ENCODE measurements around the gene ETFA. TPM values are rescaled to one million over a fixed set of nuclear protein-coding genes. Genes with fewer than 3 reads are reported as not detected.

The ETFA gene
- total RNA-seq, 1 donor from 2014 or later: 109 TPM

GRCh38 chr15:76342058-76342381 lies 30.8 kb upstream of the ETFA start:
- no peak for TF ChIP-seq CTCF (conservative IDR thresholded peaks at IDR 0.05)
- Mint-ChIP-seq H3K27me3 (ENCODE audit: low read depth) (peaks cover 89% of the 10 kb centered on the region), H3K4me3 (peak overlapping the region; percentile 76), H3K4me1 (peaks cover 35% of the 10 kb centered on the region), H3K36me3 (ENCODE audit: low read depth) (peaks cover 6% of the 10 kb centered on the region), H3K27ac (ENCODE audit: unreplicated experiment) (no peak overlapping the region), H3K9me3 (no peaks in the 10 kb centered on the region)
- peak; percentile 9 for DNase-seq (ENCODE audit: low read depth, low spot score)

- Mint-ChIP-seq H3K4me3 (peak overlapping the region; percentile 76), H3K36me3 (ENCODE audit: low read depth) (peaks cover 6% of the 10 kb centered on the region), H3K9me3 (no peaks in the 10 kb centered on the region), H3K4me1 (peaks cover 41% of the 10 kb centered on the region), H3K27ac (ENCODE audit: unreplicated experiment) (no peak overlapping the region), H3K27me3 (ENCODE audit: low read depth) (peaks cover 90% of the 10 kb centered on the region)
- no peak for TF ChIP-seq CTCF (conservative IDR thresholded peaks at IDR 0.05)
- peak; percentile 10 for DNase-seq (ENCODE audit: low read depth, low spot score)
These were observed 30.2 kb upstream of the ETFA start for GRCh38 chr15:76341366-76342057.

- H3K27me3 Mint-ChIP-seq (ENCODE audit: low read depth): peaks cover 92% of the 10 kb centered on the region
- peak; percentile 44 for TF ChIP-seq CTCF (conservative IDR thresholded peaks at IDR 0.05)
- peaks cover 42% of the 10 kb centered on the region for H3K4me1 Mint-ChIP-seq
- DNase-seq (ENCODE audit: low read depth, low spot score): peak; percentile 45
- H3K9me3 Mint-ChIP-seq: no peaks in the 10 kb centered on the region
- H3K4me3 Mint-ChIP-seq: peak overlapping the region; percentile 16
- H3K36me3 Mint-ChIP-seq (ENCODE audit: low read depth): peaks cover 6% of the 10 kb centered on the region
- H3K27ac Mint-ChIP-seq (ENCODE audit: unreplicated experiment): no peak overlapping the region
These were observed 29.6 kb upstream of the ETFA start for GRCh38 chr15:76340803-76341365.

GRCh38 chr15:76340198-76340802 lies 29.0 kb upstream of the ETFA start:
- Mint-ChIP-seq H3K36me3 (ENCODE audit: low read depth) (peaks cover 6% of the 10 kb centered on the region), H3K9me3 (no peaks in the 10 kb centered on the region), H3K27ac (ENCODE audit: unreplicated experiment) (no peak overlapping the region), H3K27me3 (ENCODE audit: low read depth) (peaks cover 92% of the 10 kb centered on the region), H3K4me3 (peak overlapping the region; percentile 64), H3K4me1 (peaks cover 44% of the 10 kb centered on the region)
- DNase-seq (ENCODE audit: low read depth, low spot score): peak; percentile 49
- TF ChIP-seq CTCF (conservative IDR thresholded peaks at IDR 0.05): no peak

GRCh38 chr15:76339305-76340197 lies 28.3 kb upstream of the ETFA start:
- DNase-seq (ENCODE audit: low read depth, low spot score): peak; percentile 22
- Mint-ChIP-seq H3K4me3 (peak overlapping the region; percentile 64), H3K4me1 (peaks cover 45% of the 10 kb centered on the region), H3K27me3 (ENCODE audit: low read depth) (peaks cover 92% of the 10 kb centered on the region), H3K9me3 (no peaks in the 10 kb centered on the region), H3K36me3 (ENCODE audit: low read depth) (peaks cover 6% of the 10 kb centered on the region), H3K27ac (ENCODE audit: unreplicated experiment) (no peak overlapping the region)
- TF ChIP-seq CTCF (conservative IDR thresholded peaks at IDR 0.05): no peak

Measured in neural crest cell (in vitro differentiated cells).